SU-DHL-6 (cell line): ENCODE measurements around the gene SFXN2.

ENCODE experiments used
- H2AFZ ChIP-seq: fragments of 200-600 bp; sonication (generic); 2 replicates; pipeline ENCODE4 v1.6.1; 2014; ENCODE audit warnings: low read depth, mild to moderate bottlenecking, moderate library complexity, mixed read lengths, antibody characterized with exemption, low read length; ENCODE audit not compliant: severe bottlenecking
- H3F3A ChIP-seq: fragments of 200-600 bp; shearing (Covaris generic); 2 replicates; pipeline ENCODE4 v1.6.0; 2016; ENCODE audit warnings: antibody characterized with exemption, mild to moderate bottlenecking; ENCODE audit not compliant: insufficient read depth
- H3K27ac ChIP-seq: fragments of 200-600 bp; sonication (generic); 2 replicates; pipeline ENCODE4 v1.5.1; 2016; ENCODE audit warnings: low read depth, mild to moderate bottlenecking, low read length, moderate library complexity, mixed read lengths
- H3K27me3 ChIP-seq: fragments of 200-600 bp; sonication (generic), shearing (Covaris generic); 2 replicates; pipeline ENCODE4 v1.6.0; 2014; ENCODE audit warnings: mild to moderate bottlenecking, low read length
- H3K36me3 ChIP-seq: fragments of 200-600 bp; sonication (generic); 2 replicates; pipeline ENCODE4 v1.6.1; 2014; ENCODE audit warnings: mild to moderate bottlenecking, low read length, mixed read lengths
- H3K4me2 ChIP-seq: fragments of 300-600, 200-600 bp; shearing (Covaris generic), sonication (generic); 2 replicates; pipeline ENCODE4 v1.6.0; 2014; ENCODE audit warnings: low read length, low read depth, mild to moderate bottlenecking; ENCODE audit not compliant: poor library complexity, severe bottlenecking
- H3K4me3 ChIP-seq: fragments of 200-600 bp; sonication (generic); 2 replicates; pipeline ENCODE4 v1.5.1; 2014; ENCODE audit warnings: antibody characterized with exemption, low read length, mild to moderate bottlenecking, mixed read lengths; ENCODE audit not compliant: insufficient read depth, poor library complexity, severe bottlenecking
- H3K79me2 ChIP-seq: fragments of 200-600 bp; sonication (generic); 2 replicates; pipeline ENCODE4 v1.6.1; 2014; ENCODE audit warnings: mild to moderate bottlenecking, low read length, moderate library complexity; ENCODE audit not compliant: insufficient read depth
- H3K9ac ChIP-seq: fragments of 200-600 bp; sonication (generic); 2 replicates; pipeline ENCODE4 v1.7.0; 2014; ENCODE audit warnings: mild to moderate bottlenecking, low read length
- H3K9me2 ChIP-seq: fragments of 200-600 bp; sonication (generic); replicated peaks from 2 replicates; pipeline ENCODE4 v1.6.1; 2014; ENCODE audit warnings: low read length; ENCODE audit not compliant: insufficient read depth
- H3K9me3 ChIP-seq: fragments of 200-600 bp; sonication (generic); 2 replicates; pipeline ENCODE4 v1.6.1; 2014; ENCODE audit warnings: low read length, mixed read lengths; ENCODE audit not compliant: insufficient read depth
- H4K20me1 ChIP-seq: fragments of 200-600 bp; sonication (generic); 2 replicates; pipeline ENCODE4 v1.6.1; 2014; ENCODE audit warnings: low read depth, mild to moderate bottlenecking, antibody characterized with exemption, low read length, moderate library complexity, mixed read lengths
- CTCF ChIP-seq: fragments of 200-600 bp; sonication (generic); IDR thresholded peaks from one replicate; pipeline ENCODE4 v1.5.1; 2017; ENCODE audit warnings: antibody characterized with exemption, mild to moderate bottlenecking, low read length, moderate library complexity; ENCODE audit not compliant: insufficient read depth, poor library complexity, severe bottlenecking
- EZH2phosphoT487 ChIP-seq: fragments of 200-600 bp; sonication (generic), shearing (Covaris generic); conservative IDR thresholded peaks from 2 replicates; pipeline ENCODE4 v1.6.1; 2018; ENCODE audit warnings: mild to moderate bottlenecking, antibody characterized with exemption, low read length, moderate library complexity, mixed read lengths

SFXN2 gene

GRCh38 chr10:102780527-102780808 is 66.0 kb downstream of the SFXN2 start:
- Histone ChIP-seq H2AFZ (no peak overlapping the region), H3K79me2 (peaks cover 17% of the 10 kb centered on the region; the same call in 1 of the 2 replicates), H3K36me3 (no peaks in the 10 kb centered on the region), H3F3A (no peaks in the 10 kb centered on the region), H3K9me3 (no peaks in the 10 kb centered on the region), H3K9me2 (no peaks in the 10 kb centered on the region), H3K27ac (no peak overlapping the region), H4K20me1 (no peaks in the 10 kb centered on the region), H3K4me2 (no peak overlapping the region), H3K9ac (no peak overlapping the region), H3K4me3 (no peak overlapping the region), H3K27me3 (no peaks in the 10 kb centered on the region)
- no peak for TF ChIP-seq CTCF
- no peak for TF ChIP-seq EZH2phosphoT487

GRCh38 chr10:102781090-102781920 is 66.9 kb downstream of the SFXN2 start:
- no peak overlapping the region for H2AFZ ChIP-seq
- no peak overlapping the region for H3K4me2 ChIP-seq
- TF ChIP-seq CTCF: no peak
- no peak for TF ChIP-seq EZH2phosphoT487
- no peaks in the 10 kb centered on the region for H3F3A ChIP-seq
- no peak overlapping the region for H3K27ac ChIP-seq
- no peaks in the 10 kb centered on the region for H4K20me1 ChIP-seq
- no peaks in the 10 kb centered on the region for H3K9me2 ChIP-seq
- H3K9ac ChIP-seq: no peak overlapping the region
- peaks cover 20% of the 10 kb centered on the region for H3K79me2 ChIP-seq
- H3K27me3 ChIP-seq: no peaks in the 10 kb centered on the region
- H3K36me3 ChIP-seq: no peaks in the 10 kb centered on the region
- no peak overlapping the region for H3K4me3 ChIP-seq
- H3K9me3 ChIP-seq: no peaks in the 10 kb centered on the region

- H3K9ac ChIP-seq: no peak overlapping the region
- no peak overlapping the region for H3K27ac ChIP-seq
Measured at GRCh38 chr10:102781921-102782557, 67.6 kb downstream of the SFXN2 start.

More at GRCh38 chr10:102781921-102782557, 67.6 kb downstream of the SFXN2 start:
- no peaks in the 10 kb centered on the region for H3K36me3 ChIP-seq
- H3F3A ChIP-seq: no peaks in the 10 kb centered on the region
- peaks cover 28% of the 10 kb centered on the region for H3K79me2 ChIP-seq
- no peak for TF ChIP-seq EZH2phosphoT487
- TF ChIP-seq CTCF: no peak
- H3K4me3 ChIP-seq: no peak overlapping the region
- no peaks in the 10 kb centered on the region for H3K9me2 ChIP-seq
- H3K9me3 ChIP-seq: no peaks in the 10 kb centered on the region
- H2AFZ ChIP-seq: no peak overlapping the region
- H3K4me2 ChIP-seq: no peak overlapping the region
- H4K20me1 ChIP-seq: no peaks in the 10 kb centered on the region
- H3K27me3 ChIP-seq: no peaks in the 10 kb centered on the region
